Measurements from ENCODE around the gene PFDN2.
A peak's percentile ranks its signal among the peaks of the same experiment; 100 is the strongest.

The PFDN2 gene, protein sequence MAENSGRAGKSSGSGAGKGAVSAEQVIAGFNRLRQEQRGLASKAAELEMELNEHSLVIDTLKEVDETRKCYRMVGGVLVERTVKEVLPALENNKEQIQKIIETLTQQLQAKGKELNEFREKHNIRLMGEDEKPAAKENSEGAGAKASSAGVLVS

GRCh38 chr1:161117759-161118581 is at the start of gene PFDN2, which contains the start of gene NIT1:
PFDN2 (minus strand) TSS chr1:161118037; CDS start chr1:161118026, 11 bp downstream.
NIT1 (plus strand) TSS chr1:161118105; CDS start chr1:161118177, 72 bp downstream.
- peak; percentile 92 for DNase-seq

DNA sequence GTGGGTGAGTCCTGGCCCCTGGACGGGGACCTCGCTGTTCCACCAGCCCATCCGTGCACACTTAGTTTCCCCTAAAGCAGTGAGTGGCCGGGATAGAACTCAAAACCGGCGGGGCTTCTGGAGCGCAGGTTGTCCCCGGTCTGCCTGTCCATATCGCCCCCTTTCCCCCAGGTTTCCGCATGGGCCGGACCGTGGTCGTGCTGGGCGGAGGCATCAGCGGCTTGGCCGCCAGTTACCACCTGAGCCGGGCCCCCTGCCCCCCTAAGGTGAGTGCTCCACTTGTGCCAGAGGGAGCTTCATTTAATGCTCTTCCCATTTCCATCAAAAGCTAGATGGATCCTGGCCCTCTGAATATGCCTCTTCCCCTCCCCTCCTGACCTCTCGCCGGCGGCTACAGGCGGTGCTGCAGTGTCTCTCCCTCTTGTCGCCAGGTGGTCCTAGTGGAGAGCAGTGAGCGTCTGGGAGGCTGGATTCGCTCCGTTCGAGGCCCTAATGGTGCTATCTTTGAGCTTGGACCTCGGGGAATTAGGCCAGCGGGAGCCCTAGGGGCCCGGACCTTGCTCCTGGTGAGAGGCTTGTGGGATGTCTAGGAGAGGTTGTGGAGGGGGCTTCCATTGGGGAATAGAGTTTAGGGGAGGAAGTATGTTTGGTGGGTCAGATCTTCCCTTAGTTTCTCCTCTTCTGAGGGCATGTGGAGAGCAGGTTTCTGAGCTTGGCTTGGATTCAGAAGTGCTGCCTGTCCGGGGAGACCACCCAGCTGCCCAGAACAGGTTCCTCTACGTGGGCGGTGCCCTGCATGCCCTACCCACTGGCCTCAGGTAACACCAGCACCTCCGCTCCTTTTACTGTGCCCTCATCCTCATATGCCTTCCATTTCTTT is 49.1 kb upstream of the PFDN2 start:
- no peak for DNase-seq

- peak; percentile 93 for DNase-seq
Observed at GRCh38 chr1:161165742-161166668, 48.2 kb upstream of the PFDN2 start, which contains the start of gene PPOX. PPOX (plus strand) TSS chr1:161166426; CDS start chr1:161166848, 422 bp downstream.

GRCh38 chr1:161164901-161165610 is 47.2 kb upstream of the PFDN2 start:
- DNase-seq, result no peak

- DNase-seq, result no peak
Observed at GRCh38 chr1:161163793-161164192, 46.0 kb upstream of the PFDN2 start.

- DNase-seq, result no peak
Observed at GRCh38 chr1:161162806-161163205, 45.0 kb upstream of the PFDN2 start.

DNA sequence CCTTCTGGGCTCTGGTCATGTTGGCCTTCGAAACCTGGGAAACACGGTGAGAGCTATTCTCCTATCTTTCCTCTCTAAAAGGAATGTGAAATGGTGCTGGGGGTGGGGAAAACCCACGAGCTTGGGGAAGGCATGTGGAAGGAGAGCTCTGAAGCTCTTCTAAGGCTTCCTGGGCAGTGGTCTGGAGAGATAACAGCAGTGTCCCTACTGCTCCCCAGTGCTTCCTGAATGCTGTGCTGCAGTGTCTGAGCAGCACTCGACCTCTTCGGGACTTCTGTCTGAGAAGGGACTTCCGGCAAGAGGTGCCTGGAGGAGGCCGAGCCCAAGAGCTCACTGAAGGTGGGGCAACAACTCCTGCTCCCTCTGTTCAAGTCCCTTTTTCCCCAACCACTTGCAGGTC is 44.2 kb upstream of the PFDN2 start:
- DNase-seq, result no peak

- no peak for DNase-seq
Observed at GRCh38 chr1:161161652-161162051, 43.8 kb upstream of the PFDN2 start.

DNA sequence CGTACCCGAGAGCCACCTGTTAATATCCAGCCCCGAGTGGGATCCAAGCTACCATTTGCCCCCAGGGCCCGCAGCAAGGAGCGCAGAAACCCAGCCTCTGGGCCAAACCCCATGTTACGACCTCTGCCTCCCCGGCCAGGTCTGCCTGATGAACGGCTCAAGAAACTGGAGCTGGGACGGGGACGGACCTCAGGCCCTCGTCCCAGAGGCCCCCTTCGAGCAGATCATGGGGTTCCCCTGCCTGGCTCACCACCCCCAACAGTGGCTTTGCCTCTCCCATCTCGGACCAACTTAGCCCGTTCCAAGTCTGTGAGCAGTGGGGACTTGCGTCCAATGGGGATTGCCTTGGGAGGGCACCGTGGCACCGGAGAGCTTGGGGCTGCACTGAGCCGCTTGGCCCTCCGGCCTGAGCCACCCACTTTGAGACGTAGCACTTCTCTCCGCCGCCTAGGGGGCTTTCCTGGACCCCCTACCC is 42.9 kb upstream of the PFDN2 start:
- no peak for DNase-seq

GRCh38 chr1:161159913-161160243 is 42.0 kb upstream of the PFDN2 start:
- no peak for DNase-seq

- DNase-seq, result peak; percentile 95
Observed at GRCh38 chr1:161159087-161159912, 41.5 kb upstream of the PFDN2 start, which contains the start of gene USP21. USP21 (plus strand) TSS chr1:161159500; CDS start chr1:161160641, 1,141 bp downstream.

DNA sequence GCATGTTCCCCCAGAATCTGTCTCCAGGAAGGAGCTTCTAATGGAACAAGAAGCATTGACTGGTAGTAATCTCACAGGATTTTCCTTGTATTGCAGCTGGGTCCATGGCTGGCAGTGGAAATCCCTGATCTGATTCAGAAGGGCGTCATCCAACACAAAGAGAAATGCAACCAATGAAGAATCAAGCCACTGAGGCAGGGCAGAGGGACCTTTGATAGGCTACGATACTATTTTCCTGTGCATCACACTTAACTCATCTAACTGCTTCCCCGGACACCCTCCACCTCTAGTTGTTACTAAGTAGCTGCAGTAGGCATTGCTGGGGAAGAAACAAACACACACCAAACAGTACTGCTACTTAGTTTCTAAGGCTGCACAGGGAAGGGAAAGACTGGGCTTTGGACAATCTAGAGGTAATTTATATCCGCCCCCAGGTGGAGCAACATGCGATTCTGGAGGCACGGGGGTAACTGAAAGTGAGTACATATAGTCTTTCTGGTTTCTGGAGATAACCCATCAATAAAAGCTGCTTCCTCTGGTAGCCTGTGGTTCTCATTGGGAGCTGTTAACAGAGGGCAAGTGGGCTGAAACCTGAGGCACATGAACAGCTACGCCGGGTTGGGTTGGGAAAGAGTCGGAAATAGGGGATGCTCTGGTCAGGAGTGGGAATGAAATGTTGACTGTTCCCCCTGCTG is 40.6 kb upstream of the PFDN2 start:
- no peak for DNase-seq

DNA sequence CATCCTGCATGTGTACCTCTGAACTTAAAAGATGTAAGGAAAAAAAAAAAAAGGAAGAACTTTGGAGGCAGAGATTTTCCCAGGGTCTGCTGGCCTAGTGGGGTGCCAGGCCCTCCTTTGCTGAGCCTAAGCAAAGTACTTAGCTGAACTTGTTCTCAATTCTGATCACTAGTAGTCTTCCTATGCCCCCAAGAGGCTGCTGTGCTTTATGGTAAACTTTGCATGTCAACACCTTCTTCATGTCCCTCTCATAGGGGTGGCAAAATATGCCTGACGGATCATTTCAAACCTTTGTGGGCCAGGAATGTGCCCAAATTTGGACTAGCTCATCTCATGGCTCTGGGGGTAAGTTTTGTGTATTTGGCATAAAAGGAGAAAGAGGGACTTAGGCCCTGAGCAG is 40.0 kb upstream of the PFDN2 start:
- no peak for DNase-seq

- peak; percentile 84 for DNase-seq
Observed at GRCh38 chr1:161153682-161154337, 36.0 kb upstream of the PFDN2 start, which contains the start of gene UFC1. UFC1 (plus strand) TSS chr1:161153978; CDS start chr1:161153998, 20 bp downstream.

DNA sequence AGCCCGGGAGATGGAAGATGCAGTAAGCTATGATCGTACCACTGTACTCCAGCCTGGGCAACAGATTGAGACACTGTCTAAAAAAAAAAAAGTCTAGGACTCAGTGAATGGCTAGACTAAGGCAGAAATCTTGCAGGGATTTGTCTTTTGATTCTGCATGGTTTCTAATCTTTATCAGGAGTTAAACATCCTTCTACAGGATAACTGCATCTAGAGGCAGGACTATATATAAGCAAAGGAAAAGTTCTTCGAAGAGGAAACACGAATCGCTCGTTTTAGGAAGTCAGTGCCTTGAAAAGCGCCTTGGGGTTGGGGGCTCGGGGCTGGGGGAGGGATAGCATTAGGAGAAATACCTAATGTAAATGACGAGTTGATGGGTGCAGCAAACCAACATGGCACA is 35.3 kb upstream of the PFDN2 start:
- no peak for DNase-seq

GRCh38 chr1:161145832-161146231 is 28.0 kb upstream of the PFDN2 start:
- no peak for DNase-seq

DNA sequence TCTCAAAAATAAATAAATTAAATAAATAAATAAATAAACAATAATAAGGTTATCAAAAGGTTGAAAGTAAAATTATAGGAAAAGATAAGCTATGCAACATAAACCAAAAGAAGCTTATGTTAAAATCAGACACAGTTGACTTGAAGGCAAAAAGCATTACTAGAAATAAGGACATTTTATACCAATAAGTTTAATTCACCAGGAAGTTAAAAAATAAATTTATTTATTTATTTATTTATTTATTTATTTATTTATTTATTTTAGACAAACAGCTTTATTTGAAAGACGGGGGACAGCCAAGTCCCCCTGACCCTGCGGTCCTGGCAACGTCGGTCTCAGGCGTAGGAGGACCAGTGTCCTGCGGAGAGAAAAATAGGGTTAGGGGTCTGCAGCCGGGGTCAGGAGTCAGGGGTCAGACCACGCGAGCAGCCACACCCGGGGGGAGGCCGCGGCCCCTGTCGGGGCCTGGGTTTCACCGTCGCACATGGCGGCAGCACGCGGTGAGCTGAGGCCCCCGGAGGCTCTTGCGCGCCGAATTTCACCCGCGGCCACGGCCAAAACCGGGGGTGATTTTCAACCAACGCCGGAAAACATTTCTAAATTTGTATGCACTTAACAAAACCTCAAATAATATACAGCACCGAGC is 23.0 kb upstream of the PFDN2 start:
- DNase-seq, result no peak

- DNase-seq, result peak; percentile 51
Observed at GRCh38 chr1:161139766-161140165, 21.9 kb upstream of the PFDN2 start.

GRCh38 chr1:161138431-161138830 is 20.6 kb upstream of the PFDN2 start:
- no peak for DNase-seq
